ENCODE data around the gene NSUN2. TPM values are rescaled to one million over a fixed set of nuclear protein-coding genes. Genes with fewer than 3 reads are reported as not detected.

The NSUN2 gene
- total and polyA plus RNA-seq, 2 of the 4 experiments (the other 2 are of a cell fraction), result 51.1 to 61.1 TPM

GRCh38 chr5:6606884-6607558, 25.8 kb downstream of the NSUN2 start:
- ChIA-PET CTCF (no interaction called here), POLR2A (ENCODE audit: unreplicated experiment) (no interaction called here)
- Histone ChIP-seq H2BK5ac (ENCODE audit: low read depth, low read length, poor library complexity, severe bottlenecking) (no peak overlapping the region), H2BK120ac (ENCODE audit: low read depth, low read length) (no peak overlapping the region), H4K20me1 (ENCODE audit: insufficient read depth, low read length) (peaks cover 5% of the 10 kb centered on the region; the same call in 1 of the 2 replicates), H2AFZ (replicated peaks; ENCODE audit: low read length, poor library complexity) (no peak overlapping the region), H3K56ac (ENCODE audit: extremely low read depth, insufficient read depth, low read length) (no peak overlapping the region), H3K79me1 (ENCODE audit: low read depth in 1 of 2, low read length in 2 of 2) (peaks cover 10 to 21% of the 10 kb centered on the region in 2 experiments), H3K4ac (ENCODE audit: low read depth, low read length) (no peak overlapping the region), H3K36me3 (ENCODE audit: control insufficient read depth, insufficient read depth, low read length) (peaks cover 56% of the 10 kb centered on the region), H4K5ac (ENCODE audit: low read depth, low read length) (no peak overlapping the region), H4K91ac (ENCODE audit: insufficient read depth, low read depth, low read length) (no peak overlapping the region), H3K4me1 (ENCODE audit: control insufficient read depth, insufficient read depth, low read length) (no peaks in the 10 kb centered on the region), H4K8ac (ENCODE audit: low read depth in 2 of 2, low read length in 2 of 2) (no peak overlapping the region), H2BK20ac (ENCODE audit: low read depth, low read length) (no peak overlapping the region), H3K4me3 (ENCODE audit: insufficient read depth, low read depth, low read length) (no peak overlapping the region), H3K14ac (replicated peaks; ENCODE audit: low read depth, low read length) (no peak overlapping the region), H3K27ac (ENCODE audit: insufficient read depth, low read length) (no peak overlapping the region), H3K18ac (ENCODE audit: low read depth, low read length) (no peak overlapping the region), H2BK15ac (ENCODE audit: low read depth, low read length) (no peak overlapping the region), H3K9me3 (ENCODE audit: control insufficient read depth, insufficient read depth, low read length) (no peaks in the 10 kb centered on the region), H2AK9ac (replicated peaks; ENCODE audit: low read depth, low read length, poor library complexity) (no peak overlapping the region), H2AK5ac (ENCODE audit: low read depth, low read length) (no peak overlapping the region), H3K23ac (ENCODE audit: low read depth, low read length) (no peak overlapping the region), H3K9me1 (ENCODE audit: insufficient read depth, low read length) (no peaks in the 10 kb centered on the region), H3K4me2 (ENCODE audit: low read depth, low read length) (no peak overlapping the region), H3K9ac (ENCODE audit: low read depth, low read length) (no peak overlapping the region), H3K27me3 (ENCODE audit: control insufficient read depth, insufficient read depth, low read length) (no peaks in the 10 kb centered on the region)
- ATAC-seq (ENCODE audit: low read depth), result no peak
- dilution Hi-C loops (cut with HindIII; ENCODE audit: low sequenced_read_pairs, unreplicated experiment), result no loop called here
- BruUV-seq (replicated peaks), result no TSS peak
- in situ Hi-C loops (cut with MboI; ENCODE audit: low sequenced_read_pairs), result no loop called here
- 76% methylated on average over 5 of the region's 9 CpGs; no CpG with 5 or more reads in 1 of the 2 experiments for WGBS, 2 experiments (ENCODE audit: extremely low coverage in 2 of 2, insufficient read length in 1 of 2)
- intact Hi-C loops (cut with micrococcal nuclease), result loop anchor here (10.0 kb wide), 1 partner anchor 232 kb away; the partner anchor contains the start of gene MED10
- no peak for DNase-seq
- no peak for TF ChIP-seq RFX5 (IDR thresholded peaks at IDR 0.05; ENCODE audit: low read depth, low read length)
- no peak for TF ChIP-seq POLR2A (IDR thresholded peaks at IDR 0.05; ENCODE audit: low read depth, low read length)
- TF ChIP-seq USF2 (IDR thresholded peaks at IDR 0.05; ENCODE audit: low read depth, low read length), result no peak
- no peak for TF ChIP-seq RCOR1 (IDR thresholded peaks at IDR 0.05; ENCODE audit: insufficient replicate concordance, low read length)
- TF ChIP-seq CHD1 (IDR thresholded peaks at IDR 0.05; ENCODE audit: low read depth, low read length), result no peak
- no peak for TF ChIP-seq MAFK (IDR thresholded peaks at IDR 0.05; ENCODE audit: low read depth, low read length)
- no peak for TF ChIP-seq MAZ (IDR thresholded peaks at IDR 0.05; ENCODE audit: borderline replicate concordance, low read depth, low read length)
- TF ChIP-seq NFE2L2 (IDR thresholded peaks at IDR 0.05; ENCODE audit: low read depth, low read length), result no peak
- no peak for TF ChIP-seq CEBPB (IDR thresholded peaks at IDR 0.05; ENCODE audit: low read depth, low read length)
- no peak for TF ChIP-seq SMC3 (IDR thresholded peaks at IDR 0.05; ENCODE audit: low read depth, low read length)
- TF ChIP-seq RAD21 (IDR thresholded peaks at IDR 0.05; ENCODE audit: low read length), result no peak
